CD8-positive, alpha-beta memory T cell (primary cell): ENCODE results near the gene NLRC5. TPM values are rescaled to one million over a fixed set of nuclear protein-coding genes. Genes with fewer than 3 reads are reported as not detected.

Experiments
- CTCF ChIA-PET: fragments of 350-600 bp; sonication (Branson Sonifier 250); formaldehyde crosslinking; loops from one replicate; lab custom pipeline; 2021; ENCODE audit warnings: antibody characterized with exemption; lab: Charles Lee
- POLR2A ChIA-PET: fragments of 350-600 bp; sonication (Branson Sonifier 250); formaldehyde crosslinking; loops from one replicate; lab custom pipeline; 2021; ENCODE audit warnings: antibody characterized with exemption; lab: Charles Lee
- DNase-seq, 5 donors: peaks; one replicate each; pipeline versions ENCODE4 v3.0.0 to v3.0.0-alpha.2; 2020 to 2022; ENCODE audit warnings: mixed read lengths in 1 of 5
- H3K27ac ChIP-seq: one replicate; pipeline ENCODE4 v1.7.0; 2013; ENCODE audit warnings: low read depth, mild to moderate bottlenecking, low read length, moderate library complexity
- H3K27me3 ChIP-seq: 2 replicates; pipeline ENCODE4 v1.7.0; 2013; ENCODE audit warnings: low read length, mild to moderate bottlenecking; ENCODE audit not compliant: insufficient read depth, poor library complexity, severe bottlenecking
- H3K36me3 ChIP-seq: 2 replicates; pipeline ENCODE4 v1.7.0; 2013; ENCODE audit warnings: mild to moderate bottlenecking, low read length, moderate library complexity; ENCODE audit not compliant: insufficient read depth
- H3K4me1 ChIP-seq: 2 replicates; pipeline ENCODE4 v1.7.0; 2013; ENCODE audit warnings: mild to moderate bottlenecking, low read length, moderate library complexity; ENCODE audit not compliant: insufficient read depth
- H3K4me3 ChIP-seq: 2 replicates; pipeline ENCODE4 v1.7.0; 2013; ENCODE audit warnings: mild to moderate bottlenecking, low read length
- H3K9me3 ChIP-seq: 2 replicates; pipeline ENCODE4 v1.7.0; 2013; ENCODE audit warnings: mild to moderate bottlenecking, low read length
- H3K27ac Mint-ChIP-seq, 8 donors: one replicate each; pipeline ENCODE4 v1.8.0; 2020 to 2021; ENCODE audit warnings: mixed read lengths in 8 of 8, mild to moderate bottlenecking in 6 of 8, inconsistent platforms in 3 of 8, moderate library complexity in 3 of 8
- H3K27me3 Mint-ChIP-seq, 2 donors: one replicate each; pipeline ENCODE4 v1.8.0; 2020 to 2021; ENCODE audit warnings: mixed read lengths in 2 of 2, mild to moderate bottlenecking in 1 of 2, moderate library complexity in 1 of 2
- H3K36me3 Mint-ChIP-seq, 3 donors: one replicate each; pipeline ENCODE4 v1.8.0; 2020 to 2021; ENCODE audit warnings: mixed read lengths in 3 of 3, inconsistent platforms in 1 of 3, mild to moderate bottlenecking in 1 of 3
- H3K4me1 Mint-ChIP-seq, 3 donors: one replicate each; pipeline ENCODE4 v1.8.0; 2020 to 2021; ENCODE audit warnings: mixed read lengths in 3 of 3, inconsistent platforms in 1 of 3, mild to moderate bottlenecking in 1 of 3
- H3K4me3 Mint-ChIP-seq, 7 donors: one replicate each; pipeline ENCODE4 v1.8.0; 2020 to 2021; ENCODE audit warnings: mixed read lengths in 7 of 7, mild to moderate bottlenecking in 6 of 7, moderate library complexity in 4 of 7, inconsistent platforms in 2 of 7
- H3K9me3 Mint-ChIP-seq, 5 donors: one replicate each; pipeline ENCODE4 v1.8.0; 2020 to 2022; ENCODE audit warnings: mixed read lengths in 5 of 5, mild to moderate bottlenecking in 3 of 5, moderate library complexity in 2 of 5, inconsistent platforms in 1 of 5
- polyA plus RNA-seq: library from polyadenylated mRNA; unstranded; fragments of 300-500 nt; fragmentation: Illumina TruSeq; gene quantifications from one replicate; pipeline ENCODE4 v1.2.3, GENCODE V29; 2021
- total RNA-seq, 2 experiments: library from RNA; stranded (reverse); gene quantifications; one replicate each; pipeline ENCODE4 v1.2.3, GENCODE V29; 2021

The NLRC5 gene
- total and polyA plus RNA-seq, 3 experiments from 2014 or later: 165 to 178 (median 173) TPM

- Mint-ChIP-seq H3K27ac (peak overlapping the region; percentile 90 to 99 (median 96)), H3K9me3 (no peaks in the 10 kb centered on the region), H3K36me3 (peaks cover 5 to 65% (median 14%) of the 10 kb centered on the region in 3 donors), H3K4me3 (peak overlapping the region; percentile 74 to 91 (median 79)), H3K4me1 (peaks cover 97 to 100% (median 99%) of the 10 kb centered on the region in 3 donors), H3K27me3 (no peaks in the 10 kb centered on the region)
- Histone ChIP-seq H3K27ac (no peak overlapping the region), H3K27me3 (no peaks in the 10 kb centered on the region), H3K4me3 (peak overlapping the region; percentile 23), H3K4me1 (peaks cover 94% of the 10 kb centered on the region), H3K9me3 (no peaks in the 10 kb centered on the region), H3K36me3 (peaks cover 13% of the 10 kb centered on the region)
- DNase-seq: peak in 1 of 5 donors; percentile 8
- POLR2A ChIA-PET: interaction anchor here (0.7 to 2.5 kb wide), 5 partner anchors 9 to 41 kb away, joined by 3 to 17 read pairs (median 10); partner anchors contain the start of gene NLRC5
- CTCF ChIA-PET: interaction anchor here (0.8 to 2.9 kb wide), 5 partner anchors 9 to 54 kb away, joined by 3 to 17 read pairs (median 6); partner anchors contain the start of gene NLRC5
These were observed 9.0 kb downstream of the NLRC5 start for GRCh38 chr16:56998352-56998751.

GRCh38 chr16:56998861-56999260 is 9.5 kb downstream of the NLRC5 start:
- Histone ChIP-seq H3K36me3 (peaks cover 11% of the 10 kb centered on the region), H3K4me3 (peak overlapping the region; percentile 52), H3K9me3 (no peaks in the 10 kb centered on the region), H3K4me1 (peaks cover 94% of the 10 kb centered on the region), H3K27me3 (no peaks in the 10 kb centered on the region), H3K27ac (peak overlapping the region; percentile 71)
- peaks cover 97 to 100% (median 99%) of the 10 kb centered on the region in 3 donors for H3K4me1 Mint-ChIP-seq
- no peaks in the 10 kb centered on the region for H3K9me3 Mint-ChIP-seq
- H3K4me3 Mint-ChIP-seq: peak overlapping the region; percentile 74 to 91 (median 79)
- no peaks in the 10 kb centered on the region for H3K27me3 Mint-ChIP-seq
- ChIA-PET POLR2A (interaction anchor here (1.0 to 2.5 kb wide), 3 partner anchors 9 to 41 kb away, joined by 7 to 17 read pairs (median 10); partner anchors contain the start of gene NLRC5), CTCF (interaction anchor here (0.8 to 2.9 kb wide), 10 partner anchors 10 to 53 kb away, joined by 3 to 17 read pairs (median 4); partner anchors contain the start of gene NLRC5)
- peaks cover 5 to 65% (median 15%) of the 10 kb centered on the region in 3 donors for H3K36me3 Mint-ChIP-seq
- peak overlapping the region; percentile 90 to 99 (median 96) for H3K27ac Mint-ChIP-seq
- DNase-seq: peak in 1 of 5 donors; percentile 12

- peaks cover 94% of the 10 kb centered on the region for H3K4me1 ChIP-seq
- ChIA-PET CTCF (interaction anchor here (0.6 to 2.9 kb wide), 10 partner anchors 10 to 52 kb away, joined by 3 to 17 read pairs (median 3); partner anchors contain the start of gene NLRC5), POLR2A (interaction anchor here (0.7 to 2.5 kb wide), 6 partner anchors 10 to 42 kb away, joined by 3 to 10 read pairs (median 5); partner anchors contain the start of gene NLRC5)
- H3K36me3 ChIP-seq: peaks cover 15% of the 10 kb centered on the region
- peak overlapping the region; percentile 71 for H3K27ac ChIP-seq
- peaks cover 97 to 100% (median 99%) of the 10 kb centered on the region in 3 donors for H3K4me1 Mint-ChIP-seq
- peak overlapping the region; percentile 52 for H3K4me3 ChIP-seq
- peak; percentile 43 to 73 (median 57) for DNase-seq
- no peaks in the 10 kb centered on the region for H3K27me3 ChIP-seq
- no peaks in the 10 kb centered on the region for H3K9me3 ChIP-seq
- no peaks in the 10 kb centered on the region for H3K9me3 Mint-ChIP-seq
- peak overlapping the region; percentile 90 to 99 (median 96) for H3K27ac Mint-ChIP-seq
- H3K36me3 Mint-ChIP-seq: peaks cover 5 to 66% (median 19%) of the 10 kb centered on the region in 3 donors
- peak overlapping the region; percentile 74 to 91 (median 79) for H3K4me3 Mint-ChIP-seq
- H3K27me3 Mint-ChIP-seq: no peaks in the 10 kb centered on the region
These were observed 10.3 kb downstream of the NLRC5 start for GRCh38 chr16:56999409-57000270.

- peak overlapping the region; percentile 52 for H3K4me3 ChIP-seq
- H3K27me3 ChIP-seq: no peaks in the 10 kb centered on the region
- Mint-ChIP-seq H3K36me3 (peaks cover 5 to 70% (median 22%) of the 10 kb centered on the region in 3 donors), H3K27ac (peak overlapping the region; percentile 90 to 99 (median 96)), H3K9me3 (no peaks in the 10 kb centered on the region), H3K27me3 (no peaks in the 10 kb centered on the region), H3K4me1 (peaks cover 97 to 100% (median 99%) of the 10 kb centered on the region in 3 donors), H3K4me3 (peak overlapping the region; percentile 74 to 87 (median 79))
- DNase-seq: peak in 3 of 5 donors; percentile 39 to 74 (median 39)
- H3K27ac ChIP-seq: peak overlapping the region; percentile 71
- CTCF ChIA-PET: interaction anchor here (1.1 to 1.9 kb wide), 3 partner anchors 9 to 36 kb away, joined by 3 to 9 read pairs (median 4); no protein-coding TSS in a partner anchor
- H3K4me1 ChIP-seq: peaks cover 94% of the 10 kb centered on the region
- POLR2A ChIA-PET: interaction anchor here (1.0 to 2.5 kb wide), 4 partner anchors 10 to 41 kb away, joined by 3 to 10 read pairs (median 7); partner anchors contain the start of gene NLRC5
- H3K36me3 ChIP-seq: peaks cover 20% of the 10 kb centered on the region
- H3K9me3 ChIP-seq: no peaks in the 10 kb centered on the region
These were observed 11.1 kb downstream of the NLRC5 start for GRCh38 chr16:57000271-57001025.

GRCh38 chr16:57001026-57001679 is 11.8 kb downstream of the NLRC5 start:
- Histone ChIP-seq H3K27me3 (no peaks in the 10 kb centered on the region), H3K9me3 (no peaks in the 10 kb centered on the region), H3K4me1 (peaks cover 94% of the 10 kb centered on the region), H3K36me3 (peaks cover 20% of the 10 kb centered on the region), H3K4me3 (no peak overlapping the region), H3K27ac (peak overlapping the region; percentile 71)
- H3K27me3 Mint-ChIP-seq: no peaks in the 10 kb centered on the region
- no peaks in the 10 kb centered on the region for H3K9me3 Mint-ChIP-seq
- H3K4me1 Mint-ChIP-seq: peaks cover 95 to 100% (median 99%) of the 10 kb centered on the region in 3 donors
- peaks cover 3 to 68% (median 24%) of the 10 kb centered on the region in 3 donors for H3K36me3 Mint-ChIP-seq
- peak overlapping the region; percentile 90 to 99 (median 96) for H3K27ac Mint-ChIP-seq
- CTCF ChIA-PET: no interaction called here
- POLR2A ChIA-PET: interaction anchor here (1.2 to 1.6 kb wide), 2 partner anchors 9 to 12 kb away, joined by 3 read pairs; partner anchors contain the start of gene NLRC5
- DNase-seq: peak in 1 of 5 donors; percentile 49
- H3K4me3 Mint-ChIP-seq: peak overlapping the region; percentile 74 to 83 (median 79)

- Histone ChIP-seq H3K27ac (peak overlapping the region; percentile 32), H3K4me3 (no peak overlapping the region), H3K36me3 (peaks cover 12% of the 10 kb centered on the region), H3K27me3 (no peaks in the 10 kb centered on the region), H3K9me3 (no peaks in the 10 kb centered on the region), H3K4me1 (peaks cover 93% of the 10 kb centered on the region)
- CTCF ChIA-PET: interaction anchor here (1.3 to 4.5 kb wide), 5 partner anchors 8 to 41 kb away, joined by 3 to 19 read pairs (median 9); no protein-coding TSS in a partner anchor
- no peak for DNase-seq
- Mint-ChIP-seq H3K4me3 (peak overlapping the region; percentile 60 to 82 (median 73)), H3K27ac (peak overlapping the region; percentile 84 to 98 (median 92)), H3K9me3 (no peaks in the 10 kb centered on the region), H3K4me1 (peaks cover 87 to 96% (median 95%) of the 10 kb centered on the region in 3 donors), H3K36me3 (peaks cover 3 to 63% (median 28%) of the 10 kb centered on the region in 3 donors), H3K27me3 (no peaks in the 10 kb centered on the region)
- POLR2A ChIA-PET: interaction anchor here (1.0 to 3.7 kb wide), 5 partner anchors 8 to 21 kb away, joined by 3 to 22 read pairs (median 4); partner anchors contain the start of gene NLRC5
These were observed 14.4 kb downstream of the NLRC5 start for GRCh38 chr16:57003439-57004386.
